TTC549 (cell line): ENCODE measurements around the gene TBC1D19.

Experiments
- FAIRE-seq: peaks from 2 replicates; lab custom pipeline; 2012; peaks lifted over from hg19 to GRCh38; lab: Jason Lieb, UNC

TBC1D19 gene

DNA sequence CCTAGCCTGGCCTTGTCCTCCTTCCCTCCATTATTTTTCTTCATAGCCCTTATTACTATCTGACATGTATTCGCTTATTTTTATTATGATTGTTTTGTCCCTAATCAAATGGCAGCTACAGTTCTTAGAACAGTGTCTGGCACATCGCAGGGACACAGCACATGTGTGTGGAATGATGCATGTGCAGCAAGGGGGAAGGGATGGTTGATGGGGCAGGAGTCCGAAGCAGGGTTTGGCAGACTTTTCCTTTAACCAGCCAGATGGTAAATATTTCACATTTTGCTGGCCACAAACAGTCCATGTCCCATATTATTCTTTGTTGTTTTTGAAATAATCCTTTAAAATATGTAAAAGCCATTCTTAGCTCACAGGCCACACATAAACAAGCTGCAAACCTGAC, 148.5 kb downstream of the TBC1D19 start:
- FAIRE-seq = no peak

DNA sequence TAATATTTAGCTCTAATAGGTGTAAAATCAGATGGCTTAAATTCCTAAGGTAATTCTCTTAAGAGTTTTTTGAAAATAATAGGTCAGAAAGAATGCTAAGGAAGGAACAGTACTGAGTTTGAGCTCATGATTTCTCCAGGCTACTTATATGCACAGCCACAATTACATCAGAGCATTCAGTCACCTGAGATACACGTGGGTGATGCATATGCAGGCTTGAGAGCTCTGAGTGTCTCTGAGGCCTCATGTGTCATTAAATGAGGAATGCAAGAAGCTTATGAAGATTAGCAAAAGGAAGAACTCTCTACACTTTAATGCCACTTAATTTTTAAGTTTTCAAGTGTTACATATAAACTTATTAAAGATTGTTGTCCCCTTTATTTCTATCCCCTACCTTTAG, 152.7 kb downstream of the TBC1D19 start:
- FAIRE-seq = no peak

DNA sequence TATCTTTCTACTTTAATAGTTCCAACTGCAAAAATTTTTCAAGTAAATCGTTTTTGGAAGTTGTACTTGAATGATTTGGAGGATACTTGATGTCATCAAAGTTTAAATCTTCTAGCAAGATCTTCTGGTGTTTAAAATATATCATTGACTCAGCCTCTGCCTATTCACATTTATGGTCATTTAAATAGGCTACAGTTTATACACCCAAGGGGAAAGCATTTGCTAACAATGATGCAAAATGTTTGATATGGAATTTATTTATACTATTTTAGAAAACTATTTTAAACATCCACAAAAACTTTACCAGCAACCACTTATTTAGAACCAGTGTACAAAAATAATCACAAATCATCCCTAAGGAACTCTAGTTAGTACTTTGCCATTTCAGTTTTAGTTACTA, 153.5 kb downstream of the TBC1D19 start:
- peak; percentile 32 for FAIRE-seq

GRCh38 chr4:26741491-26741871, 157.6 kb downstream of the TBC1D19 start:
- FAIRE-seq = no peak

- FAIRE-seq = no peak
Observed at GRCh38 chr4:26746802-26747213, 162.9 kb downstream of the TBC1D19 start.

GRCh38 chr4:26748811-26749210, 164.9 kb downstream of the TBC1D19 start:
- FAIRE-seq = no peak

- FAIRE-seq = no peak
Observed at GRCh38 chr4:26749867-26750266, 166.0 kb downstream of the TBC1D19 start.

DNA sequence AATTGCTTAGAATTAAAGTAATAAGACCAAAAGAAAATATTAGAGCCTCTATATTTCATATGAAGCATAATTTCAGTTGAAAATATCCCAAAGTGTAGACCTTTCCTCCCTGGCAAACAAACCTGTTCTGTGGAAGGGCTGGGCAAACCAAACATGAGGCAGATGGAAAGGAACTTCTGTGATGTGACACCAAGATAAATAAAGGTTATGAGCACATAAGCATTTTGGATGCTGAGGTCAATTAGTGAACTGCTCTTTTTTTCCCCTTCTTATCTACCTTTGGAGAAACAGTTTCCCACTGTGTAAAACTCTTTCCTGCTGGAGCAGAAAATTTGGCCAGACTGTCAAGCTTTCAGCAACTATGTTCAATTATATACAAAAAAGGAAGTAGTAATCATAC, 167.1 kb downstream of the TBC1D19 start:
- no peak for FAIRE-seq

DNA sequence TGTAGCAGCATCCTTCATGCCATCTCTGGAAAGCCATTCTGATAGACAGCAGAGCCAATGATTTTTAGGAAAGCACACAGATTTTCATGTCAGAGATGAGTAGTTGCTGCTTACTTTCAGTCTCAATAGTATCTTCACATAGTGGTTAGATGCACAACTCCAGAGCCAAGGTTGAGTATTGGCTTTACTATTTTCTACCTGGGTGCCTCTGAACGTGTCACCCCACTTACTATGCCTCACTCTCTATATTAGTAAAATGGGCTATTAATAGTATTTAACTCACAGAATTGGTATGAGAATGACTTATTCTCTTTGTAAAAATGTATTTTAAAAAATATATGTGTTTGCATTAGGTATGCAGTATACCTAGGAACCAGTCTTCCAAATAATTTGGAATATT, 168.0 kb downstream of the TBC1D19 start:
- FAIRE-seq = no peak

- FAIRE-seq = no peak
Observed at GRCh38 chr4:26753187-26753586, 169.3 kb downstream of the TBC1D19 start.

DNA sequence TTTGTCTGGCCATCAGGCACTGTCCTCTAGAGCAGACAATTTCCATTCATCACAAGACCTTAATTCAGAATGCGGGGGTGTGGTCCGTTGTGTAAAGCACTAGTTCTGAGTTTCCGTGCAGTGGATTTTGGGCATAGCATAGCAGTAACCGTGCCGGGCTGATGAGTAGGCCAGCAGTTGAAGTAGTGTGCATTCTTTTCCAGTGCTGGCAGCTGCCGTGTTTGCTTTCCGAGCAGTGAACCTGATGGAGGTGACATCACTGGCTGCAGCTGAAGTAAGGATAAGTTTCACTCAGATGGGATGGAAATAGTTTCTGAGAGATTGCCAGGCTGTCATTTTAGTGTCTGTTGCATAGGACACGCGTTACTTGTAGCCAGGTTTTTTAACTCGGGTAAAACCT, 169.7 kb downstream of the TBC1D19 start:
- FAIRE-seq = no peak

DNA sequence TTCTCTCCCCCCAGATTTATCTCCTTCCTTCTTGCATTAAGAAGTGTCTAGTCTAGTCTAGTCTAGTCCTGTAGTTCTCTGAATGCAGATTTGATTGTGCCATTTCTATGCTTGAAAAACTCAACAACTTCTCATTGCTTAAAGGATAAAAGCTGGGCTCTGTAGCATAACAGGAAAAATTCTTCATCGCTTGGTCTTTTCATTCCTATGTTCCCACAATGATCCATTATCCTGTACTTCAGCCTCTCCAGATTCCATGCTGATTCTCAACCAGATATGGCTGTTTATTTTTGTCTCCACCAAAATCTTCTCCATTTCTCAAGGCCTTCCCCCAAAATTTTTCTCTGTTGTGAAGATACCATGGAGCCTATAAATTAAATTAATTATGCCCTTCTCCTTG, 173.9 kb downstream of the TBC1D19 start:
- FAIRE-seq = no peak

- FAIRE-seq = no peak
Observed at GRCh38 chr4:26758899-26759298, 175.0 kb downstream of the TBC1D19 start.

GRCh38 chr4:26762650-26763049, 178.8 kb downstream of the TBC1D19 start:
- no peak for FAIRE-seq

DNA sequence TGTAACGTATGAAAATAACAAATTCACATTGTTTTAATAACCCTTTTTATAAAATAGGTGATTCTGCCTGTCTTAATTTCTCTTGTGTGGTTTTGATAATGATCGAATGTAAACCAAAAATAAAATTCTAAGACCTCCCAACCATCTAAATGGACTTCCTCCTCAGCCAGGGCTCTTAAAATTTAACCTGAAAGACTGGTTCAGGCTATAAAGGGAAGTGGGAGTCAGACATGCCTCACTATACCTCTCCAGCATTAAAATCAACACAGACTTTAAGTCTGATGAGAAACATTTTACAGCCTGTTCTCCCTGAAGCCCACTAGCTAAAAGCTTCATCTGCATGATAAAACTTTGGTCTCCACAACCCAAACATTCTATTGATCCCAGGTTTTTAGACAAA, 179.2 kb downstream of the TBC1D19 start:
- FAIRE-seq = no peak

DNA sequence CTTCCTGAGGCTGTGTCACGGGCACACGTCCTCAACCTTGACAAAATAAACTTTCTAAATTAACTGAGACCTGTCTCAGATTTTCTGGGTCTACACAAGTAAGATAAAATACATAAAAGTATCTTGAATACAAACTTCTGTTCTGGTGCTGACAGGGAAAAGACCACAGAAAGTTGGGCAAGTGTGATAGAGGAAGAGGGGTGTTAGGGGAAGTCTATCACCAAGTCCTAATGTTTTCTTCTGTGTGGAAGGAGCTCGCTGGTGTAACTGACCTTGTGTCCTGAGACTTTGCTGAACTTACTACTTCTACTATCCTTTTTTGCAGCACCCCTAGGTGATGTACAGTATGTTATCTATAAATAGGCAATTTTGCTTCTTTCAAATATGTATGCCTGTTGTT, 179.8 kb downstream of the TBC1D19 start:
- FAIRE-seq = no peak

GRCh38 chr4:26764231-26764630, 180.3 kb downstream of the TBC1D19 start:
- no peak for FAIRE-seq

- no peak for FAIRE-seq
Observed at GRCh38 chr4:26765515-26765914, 181.6 kb downstream of the TBC1D19 start.

DNA sequence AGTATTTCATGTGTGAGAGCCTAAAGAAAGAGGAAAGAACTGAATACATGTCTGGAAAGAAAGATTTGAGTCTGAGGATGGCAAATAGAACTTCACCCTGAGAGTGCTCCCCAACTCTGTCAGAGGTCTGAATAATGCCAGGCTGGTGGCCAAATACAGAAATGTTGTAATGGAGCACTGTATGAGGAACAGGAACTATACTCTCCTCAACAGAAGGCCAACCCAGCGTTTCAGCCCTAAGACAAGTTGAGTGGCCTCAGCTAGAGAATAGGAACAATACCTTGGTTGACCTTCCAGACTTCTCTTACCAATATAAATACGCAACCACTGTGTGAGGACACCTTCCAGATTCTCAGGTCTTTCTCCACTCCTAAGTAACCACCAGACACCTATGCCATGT, 182.3 kb downstream of the TBC1D19 start:
- FAIRE-seq = no peak

DNA sequence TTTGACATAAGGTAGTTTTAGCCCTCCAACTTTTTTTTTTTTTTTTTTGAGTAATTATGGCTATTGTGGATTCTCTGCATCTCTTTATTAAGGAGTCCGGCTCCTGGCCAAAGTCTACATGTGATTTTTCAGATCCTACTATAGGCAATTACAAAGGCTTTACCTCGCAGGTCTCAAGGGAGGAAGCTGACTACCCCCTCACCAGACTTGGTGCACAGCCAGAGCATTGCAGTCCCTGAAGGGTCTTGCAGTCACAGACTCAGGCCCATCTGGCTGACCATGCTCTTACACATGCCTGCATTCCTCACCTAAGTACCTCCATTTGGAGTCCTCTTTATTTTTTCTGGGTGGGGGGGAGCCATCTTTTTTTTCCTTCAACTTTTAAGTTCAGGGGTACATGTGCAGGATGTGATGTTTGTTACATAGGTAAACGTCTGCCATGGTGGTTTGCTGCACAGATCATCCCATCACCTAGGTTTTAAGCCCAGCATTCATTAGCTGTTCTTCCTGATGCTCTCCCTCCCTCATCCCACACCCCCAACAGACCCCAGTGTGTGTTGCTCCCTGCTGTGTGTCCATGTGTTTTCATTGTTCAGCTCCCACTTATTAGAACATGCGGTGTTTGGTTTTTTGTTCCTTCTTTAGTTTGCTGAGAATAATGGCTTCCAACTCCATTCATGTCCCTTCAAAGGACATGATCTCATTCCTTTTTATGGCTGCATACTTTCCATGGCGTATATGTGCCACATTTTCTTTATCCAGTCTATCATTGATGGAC, 188.4 kb downstream of the TBC1D19 start:
- FAIRE-seq = no peak

DNA sequence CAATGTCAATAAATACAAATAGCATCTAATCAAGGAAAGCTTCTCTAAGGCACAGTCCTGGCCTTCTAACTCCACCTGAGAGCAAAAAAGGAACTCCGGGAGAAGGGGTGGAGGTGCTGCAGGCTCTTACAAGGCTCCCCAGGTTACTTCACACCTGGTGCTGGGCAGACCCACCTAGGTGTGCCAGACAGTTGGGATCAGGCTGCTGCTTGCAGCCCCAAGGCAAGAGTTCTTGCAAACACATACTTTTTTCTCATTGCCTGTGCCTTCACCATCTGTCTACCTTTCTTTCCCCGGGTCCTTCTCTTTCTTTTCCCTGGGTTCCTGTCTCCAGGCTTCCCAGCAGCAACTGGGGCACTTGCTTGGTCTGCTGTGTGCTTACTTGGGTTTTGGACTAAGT, 195.3 kb downstream of the TBC1D19 start:
- FAIRE-seq = no peak

- FAIRE-seq = no peak
Observed at GRCh38 chr4:26779674-26780073, 195.8 kb downstream of the TBC1D19 start.

- no peak for FAIRE-seq
Observed at GRCh38 chr4:26780539-26780938, 196.7 kb downstream of the TBC1D19 start.

DNA sequence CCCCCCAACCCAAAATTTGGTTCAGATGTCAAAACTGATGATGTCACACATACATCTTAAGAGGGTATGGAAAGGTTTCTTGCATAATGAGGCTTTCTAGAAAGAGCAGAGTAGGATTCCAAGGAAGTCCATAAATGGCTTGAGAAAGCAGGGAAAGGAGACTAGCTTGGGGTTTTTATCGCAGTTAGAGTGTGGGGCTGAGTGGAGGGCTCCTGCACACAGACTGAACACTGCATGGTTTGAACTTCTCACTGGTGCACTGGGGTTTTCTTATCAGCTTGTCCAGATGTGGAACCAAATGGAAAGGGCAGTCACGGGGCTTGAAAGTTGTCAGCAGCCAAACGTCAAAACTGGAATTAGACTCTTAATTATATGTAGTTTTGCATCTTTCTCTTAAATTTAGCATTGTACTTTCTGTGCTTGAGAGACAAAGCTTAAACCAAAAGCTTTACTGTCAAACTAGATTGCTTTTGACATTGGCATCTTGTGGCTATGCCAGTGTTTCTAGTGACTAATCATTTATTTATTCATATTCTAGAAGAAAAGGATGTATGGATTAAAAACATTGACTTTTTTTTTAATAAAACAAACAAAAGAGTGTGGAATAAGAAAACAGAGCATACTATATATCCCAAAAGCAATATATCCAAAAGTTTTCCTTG, 198.4 kb downstream of the TBC1D19 start:
- no peak for FAIRE-seq
